Activated T-cell treated with anti-CD3 and anti-CD28 coated beads, Interleukin-2, amount 50 U/mL, for 4 hours (primary cell): ENCODE measurements around the gene SPSB2. TPM values are rescaled to one million over a fixed set of nuclear protein-coding genes. Genes with fewer than 3 reads are reported as not detected.
A peak's percentile ranks its signal among the peaks of the same experiment; 100 is the strongest.

ENCODE experiments used
- ATAC-seq, 2 donors: fragments of 200-7000 bp; cut with Tn5 transposase; one replicate each; pipeline ENCODE4 v1.10.0; 2021
- DNase-seq: peaks from one replicate; pipeline ENCODE4 v3.0.0-alpha.2; 2020
- H3K27me3 Mint-ChIP-seq: one replicate; pipeline ENCODE4 v1.8.0; 2021; ENCODE audit warnings: low read depth, mixed read lengths
- H3K36me3 Mint-ChIP-seq: one replicate; pipeline ENCODE4 v1.8.0; 2022; ENCODE audit warnings: mixed read lengths; ENCODE audit not compliant: insufficient read depth
- H3K4me1 Mint-ChIP-seq: one replicate; pipeline ENCODE4 v1.8.0; 2021; ENCODE audit warnings: low read depth, mixed read lengths
- H3K4me3 Mint-ChIP-seq: one replicate; pipeline ENCODE4 v1.8.0; 2021; ENCODE audit warnings: mild to moderate bottlenecking, moderate library complexity, mixed read lengths
- H3K9me3 Mint-ChIP-seq: one replicate; pipeline ENCODE4 v1.8.0; 2021; ENCODE audit warnings: mixed read lengths
- total RNA-seq, 3 donors: library from RNA; stranded (reverse); gene quantifications; one replicate each; pipeline ENCODE4 v1.2.1, GENCODE V29; 2021

SPSB2 gene
- total RNA-seq, 3 donors from 2014 or later, result 5.6 to 8.5 (median 6.7) TPM

DNA sequence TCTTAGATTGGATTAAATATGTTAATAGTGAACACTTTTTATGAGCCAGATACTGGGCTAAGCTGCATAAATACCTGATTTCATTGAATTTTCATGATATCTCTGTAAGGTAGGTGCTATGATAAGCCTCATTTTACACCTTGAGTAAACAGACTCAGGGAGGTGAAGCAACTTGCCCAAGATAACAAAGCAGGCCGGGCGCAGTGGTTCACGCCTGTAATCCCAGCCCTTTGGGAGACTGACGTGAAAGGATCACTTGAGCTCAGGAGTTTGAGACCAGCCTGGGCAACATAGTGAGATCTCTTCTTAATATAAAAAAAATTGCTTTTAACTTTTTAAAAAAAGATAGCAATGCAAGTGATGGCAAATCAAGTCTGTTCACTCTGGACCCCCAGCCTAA, 31.0 kb downstream of the SPSB2 start:
- H3K4me1 Mint-ChIP-seq, result no peaks in the 10 kb centered on the region
- ATAC-seq (no peak), DNase-seq (no peak)
- H3K4me3 Mint-ChIP-seq, result no peak overlapping the region
- H3K36me3 Mint-ChIP-seq, result peaks cover 3% of the 10 kb centered on the region
- no peaks in the 10 kb centered on the region for H3K9me3 Mint-ChIP-seq
- no peaks in the 10 kb centered on the region for H3K27me3 Mint-ChIP-seq

DNA sequence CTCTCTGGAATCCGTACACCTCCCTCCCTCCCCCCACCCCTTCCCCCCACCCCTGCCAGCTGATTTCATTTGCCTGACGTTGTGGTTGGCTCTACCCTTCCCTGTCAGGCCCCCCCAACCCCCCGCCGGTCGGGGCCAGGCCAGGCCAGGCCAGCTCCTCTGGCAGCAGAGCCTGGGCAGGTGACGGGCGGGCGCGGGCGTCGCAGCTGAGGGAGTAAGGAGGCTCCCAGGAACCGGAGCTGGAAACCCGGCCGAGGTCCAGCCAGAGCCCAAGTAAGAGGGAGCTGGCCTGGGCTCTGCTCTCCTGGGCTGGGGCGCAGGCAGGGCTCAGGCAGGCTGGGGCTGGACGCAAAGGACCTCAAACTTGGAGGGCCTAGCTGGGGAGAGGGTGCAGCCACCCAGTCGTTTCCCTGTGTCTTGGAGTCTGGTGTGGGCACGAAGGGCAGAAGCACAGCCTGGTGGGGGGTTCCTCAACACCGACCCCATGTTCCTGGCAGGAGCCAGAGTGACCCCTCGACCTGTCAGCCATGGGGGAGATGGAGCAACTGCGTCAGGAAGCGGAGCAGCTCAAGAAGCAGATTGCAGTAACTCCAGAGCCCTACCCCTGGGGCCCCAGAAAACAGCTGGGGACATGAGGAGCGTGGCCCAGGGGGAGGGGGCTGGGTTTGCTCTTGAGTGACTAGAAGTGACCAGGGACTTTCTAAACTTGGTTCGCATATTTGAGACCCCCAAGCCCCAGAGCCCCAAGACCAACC, 32.2 kb downstream of the SPSB2 start, which contains the start of gene GNB3:
Gene GNB3, plus strand, starts transcription at position 165 of the 755 bp plus-strand sequence. Its CDS starts 363 bp downstream, at position 528.
- Mint-ChIP-seq H3K9me3 (no peaks in the 10 kb centered on the region), H3K27me3 (no peaks in the 10 kb centered on the region), H3K36me3 (no peaks in the 10 kb centered on the region), H3K4me3 (no peak within 1 kb of the TSS), H3K4me1 (no peaks in the 10 kb centered on the region)
- no peak for DNase-seq
- ATAC-seq, result no peak

DNA sequence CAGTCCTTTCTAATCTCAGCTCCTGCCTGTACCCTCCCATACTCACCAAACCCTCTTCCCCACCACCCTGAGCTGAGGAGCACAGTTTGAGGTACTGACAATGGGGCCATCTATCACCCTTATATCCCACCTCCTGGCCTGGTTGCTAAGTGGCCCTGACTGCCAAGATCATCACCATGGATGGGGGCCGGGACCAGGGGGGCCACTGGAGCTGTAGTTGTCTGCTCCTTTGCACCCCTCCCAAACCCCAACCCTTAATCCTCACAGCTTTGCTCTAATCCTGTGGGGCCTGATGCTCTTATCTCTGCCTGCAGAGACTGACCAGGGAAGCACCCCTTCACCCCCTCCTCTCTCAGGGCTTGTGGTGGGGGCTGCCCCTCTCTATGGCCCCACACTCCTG, 32.8 kb downstream of the SPSB2 start:
- H3K4me3 Mint-ChIP-seq, result no peak overlapping the region
- DNase-seq, result no peak
- no peaks in the 10 kb centered on the region for H3K36me3 Mint-ChIP-seq
- H3K9me3 Mint-ChIP-seq, result no peaks in the 10 kb centered on the region
- no peak for ATAC-seq
- no peaks in the 10 kb centered on the region for H3K27me3 Mint-ChIP-seq
- H3K4me1 Mint-ChIP-seq, result no peaks in the 10 kb centered on the region

DNA sequence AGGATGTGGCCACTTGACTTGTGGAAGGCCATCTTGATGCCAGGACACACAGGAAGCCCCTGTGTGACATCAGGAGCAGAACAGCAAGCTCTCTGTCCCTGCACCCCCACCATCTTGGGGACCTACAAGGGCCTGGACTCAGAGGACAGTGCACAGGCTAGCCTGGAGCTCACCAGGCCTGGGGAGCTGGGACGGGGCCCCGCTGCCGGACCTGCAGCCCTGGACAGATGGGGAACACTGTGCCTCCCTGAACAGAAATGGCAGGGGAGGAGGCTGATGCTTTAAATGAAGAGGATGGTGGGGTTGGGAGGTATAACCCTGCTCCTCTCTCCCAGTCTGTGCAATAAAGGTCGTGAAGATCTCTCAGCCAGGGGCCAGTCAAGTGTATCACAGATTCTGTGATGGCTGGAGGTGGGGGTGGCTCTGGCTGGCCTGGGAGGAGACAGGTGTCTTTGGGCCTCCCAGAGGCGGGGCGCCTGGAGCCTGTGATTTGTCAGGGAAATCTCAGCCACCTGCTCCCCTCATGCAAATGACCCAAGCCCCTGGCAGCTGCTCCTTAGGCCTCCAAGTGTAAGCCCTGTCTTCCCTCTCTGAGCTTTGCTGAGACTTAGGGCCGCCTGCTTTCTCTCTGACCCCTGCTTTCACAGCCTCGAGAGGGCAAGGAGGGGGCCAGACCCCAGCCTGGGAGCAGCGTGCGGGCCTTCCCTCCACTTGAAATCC, 33.5 kb downstream of the SPSB2 start:
- Mint-ChIP-seq H3K27me3 (no peaks in the 10 kb centered on the region), H3K4me3 (no peak overlapping the region), H3K9me3 (no peaks in the 10 kb centered on the region), H3K36me3 (no peaks in the 10 kb centered on the region), H3K4me1 (no peaks in the 10 kb centered on the region)
- DNase-seq (no peak), ATAC-seq (no peak)

DNA sequence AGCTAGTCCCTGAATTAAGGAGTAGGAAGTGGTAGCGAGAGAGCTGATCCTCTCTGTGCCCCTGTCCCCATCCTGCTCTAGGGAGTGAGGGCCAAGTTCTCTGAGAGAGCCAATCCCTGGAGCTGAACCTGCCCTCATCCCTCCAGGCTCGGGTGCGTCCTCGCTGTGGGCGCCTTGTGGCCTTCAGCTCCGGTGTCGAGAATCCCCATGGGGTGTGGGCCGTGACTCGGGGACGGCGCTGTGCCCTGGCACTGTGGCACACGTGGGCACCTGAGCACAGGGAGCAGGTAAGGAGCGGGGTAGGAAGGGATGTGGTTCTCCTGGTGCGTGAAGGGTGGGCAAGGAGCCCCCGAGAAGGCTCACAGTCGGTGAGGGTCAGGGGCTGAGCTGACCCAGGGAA, 34.2 kb downstream of the SPSB2 start:
- DNase-seq (no peak), ATAC-seq (no peak)
- no peaks in the 10 kb centered on the region for H3K27me3 Mint-ChIP-seq
- H3K9me3 Mint-ChIP-seq, result no peaks in the 10 kb centered on the region
- no peaks in the 10 kb centered on the region for H3K36me3 Mint-ChIP-seq
- peaks cover 2% of the 10 kb centered on the region for H3K4me1 Mint-ChIP-seq
- no peak overlapping the region for H3K4me3 Mint-ChIP-seq

DNA sequence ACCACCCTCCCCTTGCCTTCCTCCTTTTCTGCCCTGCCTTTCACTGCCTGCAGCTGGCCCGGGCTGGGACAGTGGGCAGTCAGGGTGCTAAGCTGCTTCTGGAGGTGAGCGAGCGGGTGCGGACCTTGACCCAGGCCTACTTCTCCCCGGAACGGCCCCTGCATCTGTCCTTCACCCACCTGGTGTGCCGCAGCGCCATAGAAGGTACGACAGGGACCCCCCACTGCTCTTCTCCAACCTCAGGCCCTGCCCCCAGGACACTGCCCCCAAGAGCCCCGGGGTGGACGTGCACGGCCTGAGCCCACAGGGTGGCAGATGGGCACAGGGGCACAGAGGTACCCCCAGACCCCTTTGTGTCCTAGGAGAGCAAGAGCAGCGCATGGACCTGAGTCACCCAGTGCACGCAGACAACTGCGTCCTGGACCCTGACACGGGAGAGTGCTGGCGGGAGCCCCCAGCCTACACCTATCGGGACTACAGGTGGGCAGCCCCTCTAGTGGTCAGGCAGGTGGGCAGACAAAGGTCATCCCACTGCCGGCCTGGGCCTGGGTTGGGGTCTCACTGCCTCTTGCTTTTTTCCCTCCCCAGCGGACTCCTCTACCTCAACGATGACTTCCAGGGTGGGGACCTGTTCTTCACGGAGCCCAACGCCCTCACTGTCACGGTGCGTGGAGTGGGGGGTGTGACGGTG, 35.6 kb downstream of the SPSB2 start:
- H3K4me3 Mint-ChIP-seq, result no peak overlapping the region

DNA sequence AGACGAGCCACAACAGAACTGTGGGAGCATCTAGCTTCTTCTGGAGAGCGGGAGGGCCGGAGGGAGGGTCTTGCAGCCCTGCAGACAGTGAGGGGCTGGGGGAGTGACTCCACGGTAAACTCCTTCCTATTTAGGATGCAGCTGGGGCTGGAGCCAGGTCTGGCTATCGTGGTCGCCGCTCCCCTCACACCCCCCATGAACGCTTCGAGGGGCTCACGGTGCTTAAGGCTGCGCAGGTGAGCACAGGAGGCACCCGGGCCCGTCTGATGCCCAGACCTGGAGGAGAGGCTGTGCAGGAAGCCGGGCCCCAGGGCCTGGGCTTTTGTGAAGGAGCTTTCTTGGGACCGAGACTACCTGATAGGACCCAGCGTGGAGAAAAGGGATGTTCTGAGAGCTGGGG, 36.3 kb downstream of the SPSB2 start:
- Mint-ChIP-seq H3K27me3 (no peaks in the 10 kb centered on the region), H3K9me3 (no peaks in the 10 kb centered on the region), H3K4me3 (no peak overlapping the region), H3K4me1 (peaks cover 2% of the 10 kb centered on the region), H3K36me3 (no peaks in the 10 kb centered on the region)
- ATAC-seq, result no peak
- no peak for DNase-seq

More for the DNA sequence above, 35.6 kb downstream of the SPSB2 start:
- no peak for ATAC-seq
- DNase-seq, result no peak
- H3K27me3 Mint-ChIP-seq, result no peaks in the 10 kb centered on the region
- H3K4me1 Mint-ChIP-seq, result peaks cover 2% of the 10 kb centered on the region
- H3K9me3 Mint-ChIP-seq, result no peaks in the 10 kb centered on the region
- no peaks in the 10 kb centered on the region for H3K36me3 Mint-ChIP-seq

DNA sequence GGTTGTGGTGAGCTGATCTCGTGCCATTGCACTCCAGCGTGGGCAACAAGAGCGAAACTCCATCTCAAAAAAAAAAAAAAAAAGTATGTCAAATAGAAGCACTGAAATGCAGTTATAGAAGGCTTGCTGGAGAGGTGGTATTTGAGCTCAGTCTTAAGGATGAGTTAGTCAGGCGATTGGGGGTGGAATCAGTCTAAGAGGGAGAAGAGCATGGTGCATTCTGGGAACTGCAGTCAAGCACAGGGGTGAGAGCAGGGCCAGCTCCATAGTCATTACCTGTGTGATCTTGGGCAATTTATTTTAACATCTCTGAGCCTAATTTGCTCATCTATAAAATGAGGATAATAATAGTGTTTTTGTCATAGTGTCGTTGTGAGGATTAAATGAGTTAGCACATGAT, 38.2 kb downstream of the SPSB2 start:
- Mint-ChIP-seq H3K27me3 (peaks cover 3% of the 10 kb centered on the region), H3K4me1 (peaks cover 2% of the 10 kb centered on the region), H3K9me3 (no peaks in the 10 kb centered on the region), H3K36me3 (no peaks in the 10 kb centered on the region), H3K4me3 (no peak overlapping the region)
- no peak for ATAC-seq
- DNase-seq, result no peak

DNA sequence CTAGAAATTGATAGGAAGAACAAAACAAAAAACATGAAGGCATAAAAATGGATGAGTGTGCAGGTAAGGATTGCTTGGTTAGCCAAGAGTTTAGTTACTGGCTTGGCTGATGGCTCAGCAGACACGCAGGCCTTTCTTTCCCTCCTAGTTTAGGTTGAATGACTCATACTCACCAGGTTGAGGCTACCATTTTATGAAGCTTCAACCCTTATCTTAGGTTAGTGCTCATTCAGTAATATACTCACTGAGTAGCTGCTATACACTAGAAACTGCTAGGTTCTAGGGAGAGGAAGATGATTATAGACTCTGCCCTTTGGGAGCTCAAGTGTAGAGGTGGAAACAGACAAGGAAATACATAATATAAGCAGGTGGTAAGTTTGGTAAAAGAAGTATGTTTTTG, 38.8 kb downstream of the SPSB2 start:
- Mint-ChIP-seq H3K36me3 (no peaks in the 10 kb centered on the region), H3K27me3 (peaks cover 5% of the 10 kb centered on the region), H3K9me3 (no peaks in the 10 kb centered on the region), H3K4me1 (peaks cover 5% of the 10 kb centered on the region), H3K4me3 (no peak overlapping the region)
- no peak for DNase-seq
- no peak for ATAC-seq

DNA sequence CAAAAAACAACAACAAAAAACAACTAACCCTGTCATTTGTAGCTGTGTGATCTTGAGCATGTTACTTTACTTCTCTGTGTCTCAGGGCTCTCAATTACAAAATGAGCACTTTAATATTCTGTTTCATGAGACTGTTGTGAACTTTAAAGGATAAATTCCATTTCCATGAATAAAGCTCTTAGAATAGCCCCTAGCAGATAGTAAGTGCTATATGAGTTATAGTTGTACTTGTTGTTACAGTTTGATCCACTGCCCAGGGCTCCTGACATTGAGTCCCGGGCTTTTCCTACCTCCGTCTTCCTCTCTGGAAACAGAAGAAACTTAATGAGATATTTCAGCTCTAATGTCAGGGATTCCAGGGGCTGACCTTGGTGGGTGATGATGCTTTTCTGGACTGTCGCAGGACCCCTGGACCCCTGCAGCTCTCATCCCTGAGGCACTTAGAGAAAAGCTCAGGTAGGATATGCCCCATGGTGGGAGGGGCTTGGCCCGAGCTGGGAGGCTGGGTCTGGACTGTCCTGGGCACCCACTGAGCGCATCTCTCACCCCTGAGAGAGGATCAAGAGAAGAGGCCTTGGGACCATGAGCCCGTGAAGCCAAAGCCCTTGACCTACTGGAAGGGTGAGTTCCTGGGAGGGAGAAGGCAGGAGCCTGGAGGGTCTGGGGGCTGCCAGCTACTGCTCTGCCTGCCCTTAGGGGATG, 39.8 kb downstream of the SPSB2 start:
- ATAC-seq (no peak), DNase-seq (no peak)
- Mint-ChIP-seq H3K4me3 (no peak overlapping the region), H3K36me3 (no peaks in the 10 kb centered on the region), H3K9me3 (no peaks in the 10 kb centered on the region), H3K27me3 (peaks cover 10% of the 10 kb centered on the region), H3K4me1 (peaks cover 5% of the 10 kb centered on the region)

DNA sequence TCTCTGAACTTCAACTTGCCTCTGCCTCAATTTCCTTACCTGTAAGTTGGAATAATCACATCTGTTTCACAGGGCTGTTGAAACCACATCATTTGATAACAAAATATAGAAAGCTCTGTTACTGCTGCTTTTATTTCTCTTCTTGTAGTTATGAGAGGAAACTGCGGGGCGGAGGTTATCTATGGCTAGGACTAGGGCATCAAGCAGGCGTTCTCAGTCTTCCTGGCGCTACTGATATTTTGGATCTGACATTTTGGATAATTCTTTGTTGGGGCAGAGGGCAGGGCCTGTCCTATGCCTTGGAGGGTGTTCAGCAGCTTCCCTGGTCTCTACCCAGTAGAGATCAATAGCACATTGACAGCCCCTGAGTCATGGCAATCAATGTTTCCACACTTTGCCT, 41.0 kb downstream of the SPSB2 start:
- Mint-ChIP-seq H3K4me1 (peaks cover 13% of the 10 kb centered on the region), H3K9me3 (no peaks in the 10 kb centered on the region), H3K4me3 (no peak overlapping the region), H3K36me3 (no peaks in the 10 kb centered on the region), H3K27me3 (peaks cover 16% of the 10 kb centered on the region)
- no peak for DNase-seq
- no peak for ATAC-seq

DNA sequence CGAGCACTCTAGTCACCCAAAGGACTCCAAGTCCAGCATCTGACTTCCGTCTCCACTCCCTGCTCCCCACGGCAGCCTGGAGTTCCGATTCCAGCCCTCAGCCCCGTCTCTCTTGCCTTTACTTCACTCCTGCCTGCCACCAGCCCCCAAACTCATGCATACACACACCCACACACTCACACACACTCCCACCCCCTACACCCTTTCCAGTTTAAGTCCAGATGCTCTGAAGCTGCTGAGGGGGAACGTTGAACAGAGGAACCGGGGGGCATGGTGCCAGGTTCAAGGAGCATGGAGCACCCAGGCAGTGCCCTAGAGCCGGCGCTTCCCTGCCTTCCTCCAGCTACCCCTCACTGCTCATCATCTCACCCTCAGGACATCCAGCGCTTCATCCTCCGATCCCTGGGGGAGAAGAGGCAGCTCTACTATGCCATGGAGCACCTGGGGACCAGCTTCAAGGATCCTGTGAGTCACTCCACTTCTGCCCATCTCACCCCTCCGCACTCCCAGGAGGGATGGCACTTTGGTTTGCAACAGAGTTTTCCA, 41.6 kb downstream of the SPSB2 start:
- no peak for ATAC-seq
- Mint-ChIP-seq H3K4me1 (peaks cover 13% of the 10 kb centered on the region), H3K27me3 (peaks cover 17% of the 10 kb centered on the region), H3K36me3 (no peaks in the 10 kb centered on the region), H3K4me3 (no peak overlapping the region), H3K9me3 (no peaks in the 10 kb centered on the region)
- no peak for DNase-seq

DNA sequence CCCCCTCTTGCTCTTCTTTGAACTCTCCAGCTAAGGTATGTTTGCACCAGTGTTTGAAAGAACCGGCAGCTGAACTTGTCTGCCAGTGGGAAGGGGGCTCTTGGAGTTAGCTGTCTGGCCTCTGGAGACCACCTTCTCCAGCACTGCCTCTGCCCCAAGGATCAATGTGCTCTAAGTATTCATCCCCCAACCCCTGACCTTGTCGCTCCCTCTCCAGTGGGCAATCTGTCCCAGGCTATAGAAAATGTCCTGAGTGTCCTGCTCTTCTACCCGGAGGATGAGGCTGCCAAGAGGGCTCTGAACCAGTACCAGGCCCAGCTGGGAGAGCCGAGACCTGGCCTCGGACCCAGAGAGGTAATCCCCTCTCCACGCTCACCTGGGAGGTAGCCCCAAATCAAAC, 42.1 kb downstream of the SPSB2 start:
- no peaks in the 10 kb centered on the region for H3K9me3 Mint-ChIP-seq
- DNase-seq (no peak), ATAC-seq (no peak)
- peaks cover 20% of the 10 kb centered on the region for H3K27me3 Mint-ChIP-seq
- H3K4me3 Mint-ChIP-seq, result no peak overlapping the region
- no peaks in the 10 kb centered on the region for H3K36me3 Mint-ChIP-seq
- H3K4me1 Mint-ChIP-seq, result peaks cover 13% of the 10 kb centered on the region

DNA sequence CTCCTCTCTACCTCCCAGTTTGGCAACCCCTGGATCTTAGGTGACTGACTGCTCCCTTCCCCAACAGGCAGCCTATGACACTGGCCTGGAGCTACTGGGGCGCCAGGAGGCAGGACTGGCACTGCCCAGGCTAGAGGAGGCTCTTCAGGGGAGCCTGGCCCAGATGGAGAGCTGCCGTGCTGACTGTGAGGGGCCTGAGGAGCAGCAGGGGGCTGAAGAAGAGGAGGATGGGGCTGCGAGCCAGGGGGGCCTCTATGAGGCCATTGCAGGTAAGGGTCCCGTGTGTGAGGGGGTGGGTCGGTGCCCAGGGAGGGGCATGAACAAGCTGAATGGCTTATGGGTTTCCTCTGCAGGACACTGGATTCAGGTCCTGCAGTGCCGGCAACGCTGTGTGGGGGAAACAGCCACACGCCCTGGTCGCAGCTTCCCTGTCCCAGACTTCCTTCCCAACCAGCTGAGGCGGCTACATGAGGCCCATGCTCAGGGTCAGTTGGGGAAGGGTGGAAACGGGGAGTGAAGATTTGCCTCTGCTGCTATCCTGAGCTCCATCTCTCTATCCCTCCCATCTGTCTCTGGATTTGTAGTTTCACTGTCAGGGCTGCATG, 42.7 kb downstream of the SPSB2 start:
- H3K4me1 Mint-ChIP-seq, result peaks cover 15% of the 10 kb centered on the region
- H3K36me3 Mint-ChIP-seq, result no peaks in the 10 kb centered on the region
- DNase-seq (no peak), ATAC-seq (no peak)
- peaks cover 23% of the 10 kb centered on the region for H3K27me3 Mint-ChIP-seq
- no peaks in the 10 kb centered on the region for H3K9me3 Mint-ChIP-seq
- peak overlapping the region; percentile 23 for H3K4me3 Mint-ChIP-seq
